ENCODE results near the gene MIF4GD.

Gene MIF4GD

DNA sequence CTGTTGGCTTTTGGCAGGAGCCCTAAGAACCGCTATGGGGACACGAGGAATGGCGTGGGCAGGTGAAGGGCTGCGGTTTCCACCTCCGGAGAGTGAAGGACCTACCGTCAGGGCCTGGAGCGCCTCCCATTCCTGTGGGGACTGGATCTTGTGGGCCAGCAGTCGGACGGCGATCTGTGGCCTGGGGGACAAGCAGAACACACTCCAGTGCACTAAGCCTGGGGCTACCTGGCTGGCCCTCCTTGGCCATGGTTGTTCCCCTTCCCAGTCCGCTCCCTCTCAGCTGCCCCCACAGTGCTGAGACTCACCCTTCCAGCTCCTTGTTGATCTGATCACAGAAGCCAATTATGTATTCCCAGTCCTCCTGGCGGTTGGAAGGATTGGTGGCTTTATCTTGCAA lies 24.6 kb downstream of the MIF4GD start:
- H3K9me3 ChIP-seq, result no peaks in the 10 kb centered on the region
- peaks cover 48 to 52% (median 51%) of the 10 kb centered on the region in 3 donors for H3K36me3 ChIP-seq
- intact Hi-C loops (cut with DNase I; ENCODE audit: low total_unique reads), result no loop called here

DNA sequence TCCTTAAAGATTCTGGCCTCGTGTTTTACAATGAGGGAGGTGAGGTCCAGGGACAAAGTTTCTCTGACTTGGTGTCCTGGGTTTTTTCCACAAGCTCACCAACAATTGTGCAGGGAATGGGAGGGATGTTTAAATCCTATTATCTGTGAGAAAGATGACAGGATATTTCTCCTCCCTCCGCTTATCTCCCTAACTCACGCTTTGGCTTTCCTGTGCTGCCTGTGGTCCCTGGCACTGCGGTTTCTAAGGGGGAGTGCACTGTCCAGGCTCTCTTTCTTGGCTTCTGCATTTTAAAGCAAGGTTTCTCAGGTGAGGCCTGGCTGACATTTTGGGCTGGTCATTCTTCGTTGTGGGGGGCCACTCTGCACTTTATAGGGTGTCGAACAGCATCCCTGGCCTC lies 26.0 kb downstream of the MIF4GD start:
- H3K27ac ChIP-seq, result no peak overlapping the region
- H3K4me3 ChIP-seq, result no peak overlapping the region
- intact Hi-C loops (cut with DNase I; ENCODE audit: low total_unique reads), result no loop called here
- H3K36me3 ChIP-seq, result peaks cover 54 to 66% (median 65%) of the 10 kb centered on the region in 3 donors
- TF ChIP-seq, protein P1, sequence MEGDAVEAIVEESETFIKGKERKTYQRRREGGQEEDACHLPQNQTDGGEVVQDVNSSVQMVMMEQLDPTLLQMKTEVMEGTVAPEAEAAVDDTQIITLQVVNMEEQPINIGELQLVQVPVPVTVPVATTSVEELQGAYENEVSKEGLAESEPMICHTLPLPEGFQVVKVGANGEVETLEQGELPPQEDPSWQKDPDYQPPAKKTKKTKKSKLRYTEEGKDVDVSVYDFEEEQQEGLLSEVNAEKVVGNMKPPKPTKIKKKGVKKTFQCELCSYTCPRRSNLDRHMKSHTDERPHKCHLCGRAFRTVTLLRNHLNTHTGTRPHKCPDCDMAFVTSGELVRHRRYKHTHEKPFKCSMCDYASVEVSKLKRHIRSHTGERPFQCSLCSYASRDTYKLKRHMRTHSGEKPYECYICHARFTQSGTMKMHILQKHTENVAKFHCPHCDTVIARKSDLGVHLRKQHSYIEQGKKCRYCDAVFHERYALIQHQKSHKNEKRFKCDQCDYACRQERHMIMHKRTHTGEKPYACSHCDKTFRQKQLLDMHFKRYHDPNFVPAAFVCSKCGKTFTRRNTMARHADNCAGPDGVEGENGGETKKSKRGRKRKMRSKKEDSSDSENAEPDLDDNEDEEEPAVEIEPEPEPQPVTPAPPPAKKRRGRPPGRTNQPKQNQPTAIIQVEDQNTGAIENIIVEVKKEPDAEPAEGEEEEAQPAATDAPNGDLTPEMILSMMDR (IDR thresholded peaks at IDR 0.05), result no peak
- H3K27me3 ChIP-seq, result no peaks in the 10 kb centered on the region
- DNase-seq, result no peak
- peaks cover 0 to 16% (median 8%) of the 10 kb centered on the region in 4 donors for H3K4me1 ChIP-seq
- no peaks in the 10 kb centered on the region for H3K9me3 ChIP-seq

More for the DNA sequence above, 24.6 kb downstream of the MIF4GD start:
- Histone ChIP-seq H3K27me3 (no peaks in the 10 kb centered on the region), H3K4me3 (no peak overlapping the region), H3K4me1 (peaks cover 0 to 24% (median 12%) of the 10 kb centered on the region in 4 donors), H3K27ac (no peak overlapping the region)
- no peak for DNase-seq
- TF ChIP-seq, protein P1 (IDR thresholded peaks at IDR 0.05), result no peak

DNA sequence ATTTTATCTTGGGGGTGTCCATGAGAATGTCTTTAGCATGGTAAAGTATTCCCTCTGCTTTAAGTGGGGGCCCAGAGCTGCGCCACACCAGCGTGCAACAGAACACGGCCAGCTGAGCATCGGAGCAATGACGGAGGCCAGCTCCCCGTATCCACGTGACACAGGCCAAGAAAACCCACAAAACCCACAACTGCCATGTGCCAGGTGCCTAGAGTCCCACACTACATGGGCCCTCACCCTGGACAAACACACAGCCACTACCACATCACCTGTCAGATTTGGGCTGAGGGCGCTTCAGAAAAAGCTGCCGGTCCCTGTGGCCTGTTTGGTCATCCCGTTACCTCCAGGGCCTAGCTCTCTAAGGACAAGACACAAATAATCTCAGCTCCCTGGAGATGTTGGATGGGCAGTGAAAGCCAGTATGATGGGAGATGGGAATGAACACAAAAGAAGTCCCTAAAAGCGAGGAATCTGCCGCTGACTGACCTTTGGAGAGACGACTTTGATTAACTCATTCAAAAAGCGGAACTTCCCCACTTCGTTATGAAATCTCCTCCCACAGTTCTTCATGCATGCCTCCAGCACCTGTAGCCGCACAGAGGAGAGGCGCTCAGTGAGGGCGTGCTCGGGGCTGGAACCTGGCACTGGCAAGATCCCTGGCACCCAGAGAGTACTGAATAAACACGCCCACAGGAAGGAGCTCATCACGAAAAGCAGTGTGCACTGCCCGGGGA lies 26.7 kb downstream of the MIF4GD start:
- TF ChIP-seq, protein P1 (IDR thresholded peaks at IDR 0.05), result no peak
- H3K36me3 ChIP-seq, result peaks cover 61 to 73% (median 72%) of the 10 kb centered on the region in 3 donors
- no peak for DNase-seq
- H3K27me3 ChIP-seq, result no peaks in the 10 kb centered on the region
- no peak overlapping the region for H3K4me3 ChIP-seq
- peaks cover 0 to 9% (median 1%) of the 10 kb centered on the region in 4 donors for H3K4me1 ChIP-seq
- intact Hi-C loops (cut with DNase I; ENCODE audit: low total_unique reads), result no loop called here
- H3K9me3 ChIP-seq, result no peaks in the 10 kb centered on the region
- no peak overlapping the region for H3K27ac ChIP-seq

DNA sequence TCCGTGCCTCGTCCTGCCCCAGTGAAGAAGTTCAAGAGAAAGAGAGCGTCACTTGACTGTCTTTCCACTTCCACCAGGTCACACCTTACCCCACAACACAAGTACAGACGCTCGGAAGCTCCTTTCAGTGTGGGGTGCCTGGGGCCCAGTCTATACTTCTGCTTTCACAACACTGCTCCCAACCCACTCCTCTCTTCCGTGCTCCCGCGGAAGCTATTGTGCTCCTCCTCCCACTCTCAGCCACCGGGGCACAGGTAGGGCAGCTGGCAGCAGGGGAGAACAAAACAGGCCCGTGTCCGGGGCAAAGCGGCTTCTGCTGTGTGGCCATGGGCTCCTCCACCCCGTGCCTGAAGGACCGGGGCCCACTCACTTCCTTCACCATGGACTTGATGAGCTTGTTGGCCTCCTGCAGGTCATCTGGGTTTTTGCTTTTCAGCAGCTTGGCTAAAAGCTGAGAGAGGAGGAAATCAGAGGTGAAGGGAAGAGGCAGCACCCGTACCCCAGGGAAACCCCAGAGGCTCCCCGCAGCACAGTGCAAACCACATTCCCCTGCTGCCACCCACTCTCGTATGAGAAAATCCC lies 28.5 kb downstream of the MIF4GD start:
- no peak for DNase-seq
- H3K36me3 ChIP-seq, result peaks cover 76 to 91% (median 87%) of the 10 kb centered on the region in 3 donors
- TF ChIP-seq, protein P1 (IDR thresholded peaks at IDR 0.05), result no peak
- H3K27ac ChIP-seq, result no peak overlapping the region
- H3K9me3 ChIP-seq, result no peaks in the 10 kb centered on the region
- intact Hi-C loops (cut with DNase I; ENCODE audit: low total_unique reads), result no loop called here
- H3K4me1 ChIP-seq, result peaks cover 0 to 4% (median 0%) of the 10 kb centered on the region in 4 donors
- H3K27me3 ChIP-seq, result no peaks in the 10 kb centered on the region
- no peak overlapping the region for H3K4me3 ChIP-seq

DNA sequence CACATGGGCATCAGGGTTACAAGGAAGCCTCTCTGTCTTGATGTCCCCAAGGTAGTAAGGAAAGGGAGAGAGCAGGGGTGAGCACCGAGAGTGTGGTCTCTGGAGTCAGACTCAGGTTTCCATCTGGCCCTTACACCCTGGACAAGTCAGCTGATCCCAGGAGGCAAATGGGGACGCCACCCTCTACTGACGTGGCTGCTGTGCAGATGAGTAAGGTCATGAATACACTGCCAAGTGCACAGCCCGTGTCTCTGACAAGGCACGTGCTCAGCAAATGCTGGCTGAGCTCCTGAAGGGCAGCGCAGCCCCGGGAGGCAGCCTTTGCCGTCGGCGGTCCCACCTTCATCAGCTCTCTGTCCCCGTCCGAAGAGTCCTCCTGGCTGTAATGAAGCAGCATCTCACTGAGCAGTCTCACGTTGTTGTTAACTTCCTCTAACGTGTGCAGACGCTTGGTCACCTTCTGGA lies 29.0 kb downstream of the MIF4GD start:
- Histone ChIP-seq H3K4me1 (peaks cover 0 to 4% (median 0%) of the 10 kb centered on the region in 4 donors), H3K9me3 (no peaks in the 10 kb centered on the region)

More for the DNA sequence above, 29.0 kb downstream of the MIF4GD start:
- DNase-seq, result no peak
- Histone ChIP-seq H3K36me3 (peaks cover 82 to 96% (median 93%) of the 10 kb centered on the region in 3 donors), H3K27ac (no peak overlapping the region), H3K27me3 (no peaks in the 10 kb centered on the region), H3K4me3 (no peak overlapping the region)
- TF ChIP-seq, protein P1 (IDR thresholded peaks at IDR 0.05), result no peak
- intact Hi-C loops (cut with DNase I; ENCODE audit: low total_unique reads), result no loop called here
